GM18508 (cell line): Measurements from ENCODE around the gene MADD.

Experiments
- ATAC-seq: cut with Tn5 transposase; IDR thresholded peaks from one replicate; pipeline ENCODE4 v1.9.1; 2021; ENCODE audit warnings: moderate number of reproducible peaks; ENCODE audit not compliant: insufficient read depth, unreplicated experiment

Gene MADD

DNA sequence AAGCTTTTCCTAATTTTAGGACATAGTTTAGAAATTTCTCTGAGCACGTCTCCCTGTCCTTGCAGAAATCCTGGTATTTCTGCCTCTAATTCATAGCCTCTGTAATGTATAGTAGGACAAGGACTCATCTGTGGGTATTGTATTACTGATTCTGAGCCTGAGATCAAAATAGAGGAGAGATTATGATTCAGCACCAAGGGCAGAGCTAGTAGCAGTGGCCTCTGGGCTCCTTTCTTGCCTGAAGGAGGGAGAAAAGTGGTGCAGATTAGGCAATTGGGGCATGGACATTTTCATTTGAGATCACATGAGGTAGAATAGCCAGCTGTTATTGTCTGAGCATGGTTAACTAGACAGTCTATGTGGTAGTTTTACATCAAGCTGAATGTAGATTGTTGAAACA is 2.8 kb downstream of the MADD start:
- ATAC-seq: no peak

DNA sequence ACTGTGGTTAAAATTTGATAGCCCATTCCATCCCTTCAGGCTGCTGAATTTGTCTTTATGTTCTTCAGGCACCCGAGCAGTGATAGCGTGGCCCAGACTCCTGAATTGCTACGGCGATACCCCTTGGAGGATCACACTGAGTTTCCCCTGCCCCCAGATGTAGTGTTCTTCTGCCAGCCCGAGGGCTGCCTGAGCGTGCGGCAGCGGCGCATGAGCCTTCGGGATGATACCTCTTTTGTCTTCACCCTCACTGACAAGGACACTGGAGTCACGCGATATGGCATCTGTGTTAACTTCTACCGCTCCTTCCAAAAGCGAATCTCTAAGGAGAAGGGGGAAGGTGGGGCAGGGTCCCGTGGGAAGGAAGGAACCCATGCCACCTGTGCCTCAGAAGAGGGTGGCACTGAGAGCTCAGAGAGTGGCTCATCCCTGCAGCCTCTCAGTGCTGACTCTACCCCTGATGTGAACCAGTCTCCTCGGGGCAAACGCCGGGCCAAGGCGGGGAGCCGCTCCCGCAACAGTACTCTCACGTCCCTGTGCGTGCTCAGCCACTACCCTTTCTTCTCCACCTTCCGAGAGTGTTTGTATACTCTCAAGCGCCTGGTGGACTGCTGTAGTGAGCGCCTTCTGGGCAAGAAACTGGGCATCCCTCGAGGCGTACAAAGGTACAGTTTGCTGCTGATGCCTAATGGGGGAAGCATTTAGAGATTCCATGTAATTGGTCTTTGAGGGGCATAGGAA is 4.7 kb downstream of the MADD start:
- no peak for ATAC-seq

DNA sequence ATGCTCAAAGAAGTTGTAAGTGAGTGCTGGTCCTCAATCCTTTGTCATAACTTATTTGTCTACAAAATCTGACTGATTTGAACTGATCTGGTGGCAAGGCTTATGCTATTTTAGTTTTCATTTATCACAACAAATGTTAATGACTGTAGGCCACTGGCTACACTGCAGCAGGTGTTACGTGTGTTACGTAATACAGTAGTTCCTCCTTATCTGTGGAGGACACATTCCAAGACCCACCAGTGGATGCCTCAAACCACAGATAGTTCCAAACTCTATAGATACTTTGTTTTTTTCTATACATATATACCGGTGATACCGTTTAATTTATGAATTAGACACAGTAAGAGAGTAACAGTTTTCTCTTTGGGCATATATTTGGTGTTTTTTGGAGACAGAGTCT is 7.0 kb downstream of the MADD start:
- no peak for ATAC-seq

DNA sequence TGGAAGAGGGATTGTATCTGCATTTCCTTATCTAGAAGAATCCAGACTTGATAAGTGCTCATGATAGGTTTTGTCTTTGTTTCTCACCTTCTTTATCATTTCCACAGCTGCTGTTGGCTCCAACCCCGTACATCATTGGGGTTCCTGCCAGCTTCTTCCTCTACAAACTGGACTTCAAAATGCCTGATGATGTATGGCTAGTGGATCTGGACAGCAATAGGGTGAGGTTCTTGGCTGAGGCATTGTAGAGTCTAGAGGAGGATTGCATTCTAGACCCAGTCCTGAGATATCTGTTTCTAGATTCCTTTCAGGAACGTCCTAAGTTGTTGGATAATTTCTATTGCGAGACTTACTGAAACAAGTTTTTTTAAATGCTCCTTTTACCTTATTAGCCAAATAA is 8.1 kb downstream of the MADD start:
- no peak for ATAC-seq

DNA sequence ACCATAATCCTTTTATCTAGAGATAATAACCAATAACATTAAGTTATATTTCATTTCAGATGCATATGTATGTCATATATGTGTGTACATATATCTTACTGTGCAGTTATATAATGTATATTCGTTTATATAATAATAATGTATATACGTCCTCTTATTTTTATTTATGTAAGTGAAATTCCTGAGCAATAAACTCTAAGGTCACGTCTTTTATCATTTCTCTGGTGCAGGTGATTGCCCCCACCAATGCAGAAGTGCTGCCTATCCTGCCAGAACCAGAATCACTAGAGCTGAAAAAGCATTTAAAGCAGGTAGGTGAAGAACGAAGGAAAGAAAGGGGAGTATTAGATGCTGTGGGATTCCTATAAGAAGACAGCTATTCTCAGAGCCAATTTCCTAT is 8.8 kb downstream of the MADD start:
- no peak for ATAC-seq

- ATAC-seq: no peak
These were observed 10.2 kb downstream of the MADD start for GRCh38 chr11:47280099-47280498.

DNA sequence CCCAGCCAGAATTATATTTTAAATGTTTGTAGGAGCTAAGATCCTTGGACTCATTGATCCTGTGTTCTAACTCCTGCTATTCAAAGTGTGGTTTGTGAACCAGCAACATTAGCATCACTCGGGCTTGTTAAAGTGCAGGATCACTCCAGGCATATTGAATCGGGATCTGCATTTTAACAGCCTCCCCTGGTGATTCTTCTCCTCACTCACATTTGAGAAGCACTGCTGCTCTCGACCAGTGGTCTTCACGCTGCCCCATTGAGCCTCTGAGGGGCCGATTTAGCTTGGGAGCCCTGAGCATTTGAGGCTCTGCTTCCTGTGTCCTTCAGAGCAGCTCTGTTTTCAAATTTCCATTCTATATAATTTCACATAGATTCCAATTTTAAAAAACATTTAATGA is 10.9 kb downstream of the MADD start:
- no peak for ATAC-seq

DNA sequence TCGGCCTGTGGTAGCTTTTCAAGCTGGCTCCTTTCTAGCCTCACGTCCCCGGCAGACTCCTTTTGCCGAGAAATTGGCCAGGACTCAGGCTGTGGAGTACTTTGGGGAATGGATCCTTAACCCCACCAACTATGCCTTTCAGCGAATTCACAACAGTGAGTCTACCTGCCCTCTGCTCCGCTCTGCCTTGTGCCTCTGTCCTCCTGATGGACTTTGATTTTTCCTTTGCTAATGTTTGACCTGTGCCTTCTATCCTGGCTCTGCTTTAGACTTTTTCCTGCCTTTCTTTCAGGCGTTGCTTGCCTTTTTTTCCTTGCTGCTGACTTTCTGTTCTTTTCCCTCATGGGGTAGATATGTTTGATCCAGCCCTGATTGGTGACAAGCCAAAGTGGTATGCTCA is 12.5 kb downstream of the MADD start:
- no peak for ATAC-seq

GRCh38 chr11:47284151-47284550 is 14.2 kb downstream of the MADD start:
- ATAC-seq: no peak

DNA sequence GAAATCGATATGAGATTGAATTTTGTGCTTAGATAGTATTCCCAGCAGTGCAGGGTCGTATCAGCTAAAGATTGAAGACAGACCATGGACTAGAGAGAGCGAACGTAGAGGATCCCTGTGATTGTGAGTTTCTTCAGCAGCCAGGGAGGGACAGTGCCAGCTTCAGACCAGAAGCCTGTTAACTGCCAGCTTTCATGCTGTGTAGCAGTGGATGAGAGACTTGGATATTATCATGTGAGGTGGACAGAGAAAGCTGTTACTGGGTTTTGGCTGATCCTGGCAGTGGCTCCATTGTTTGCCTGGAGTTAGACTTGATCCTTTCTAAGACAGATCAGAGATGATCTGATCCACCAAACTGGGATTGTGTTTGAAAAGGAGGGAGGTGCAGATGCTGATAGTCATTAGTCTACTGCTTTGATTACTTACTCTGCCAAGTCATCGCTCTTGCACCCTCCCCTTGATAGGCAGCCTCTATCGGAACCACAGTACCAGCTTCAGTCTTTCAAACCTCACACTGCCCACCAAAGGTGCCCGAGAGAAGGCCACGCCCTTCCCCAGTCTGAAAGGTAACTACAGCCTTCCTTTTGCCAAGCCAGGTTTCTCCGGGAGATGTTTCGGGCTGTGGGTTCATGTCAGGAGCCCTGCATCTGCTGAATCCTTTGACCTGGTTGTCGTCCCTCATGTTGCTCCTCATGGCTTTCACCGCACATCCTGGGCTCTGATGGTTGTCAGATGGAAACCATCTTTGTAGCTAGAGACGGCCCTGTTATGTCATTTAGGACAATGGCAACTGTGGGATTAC is 16.2 kb downstream of the MADD start:
- ATAC-seq: no peak

- ATAC-seq: no peak
These were observed 18.1 kb downstream of the MADD start for GRCh38 chr11:47288066-47288465.

GRCh38 chr11:47289856-47290255 is 19.9 kb downstream of the MADD start:
- no peak for ATAC-seq

- ATAC-seq: no peak
These were observed 25.5 kb downstream of the MADD start for GRCh38 chr11:47295385-47295784.

GRCh38 chr11:47296045-47296444 is 26.1 kb downstream of the MADD start:
- ATAC-seq: no peak

DNA sequence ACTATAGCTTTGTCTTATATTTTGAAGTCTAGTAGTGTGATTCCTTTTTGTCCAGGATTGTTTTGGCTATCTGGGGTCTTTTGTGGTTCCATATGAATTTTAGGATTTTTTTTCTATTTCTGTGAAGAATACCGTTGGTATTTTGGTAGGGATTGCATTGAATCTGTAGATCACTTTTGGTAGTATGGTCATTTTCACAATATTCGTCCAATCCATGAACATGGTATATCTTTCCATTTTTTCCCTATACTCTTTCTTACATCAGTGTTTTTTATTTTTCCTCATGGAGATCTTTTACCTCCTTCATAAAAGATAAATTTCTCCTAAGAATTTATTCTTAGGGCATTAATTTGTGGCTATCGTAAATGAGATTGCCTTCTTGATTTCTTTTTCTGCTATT is 29.1 kb downstream of the MADD start:
- no peak for ATAC-seq

GRCh38 chr11:47302853-47303252 is 32.9 kb downstream of the MADD start:
- no peak for ATAC-seq

GRCh38 chr11:47305734-47306483 is 36.0 kb downstream of the MADD start:
- no peak for ATAC-seq

GRCh38 chr11:47306484-47306844 is 36.5 kb downstream of the MADD start:
- no peak for ATAC-seq

GRCh38 chr11:47308050-47308823 is 38.3 kb downstream of the MADD start:
- ATAC-seq: no peak

GRCh38 chr11:47314992-47315391 is 45.1 kb downstream of the MADD start:
- ATAC-seq: no peak
